NCI-H460 (cell line): ENCODE measurements around the gene OR4L1. TPM values are rescaled to one million over a fixed set of nuclear protein-coding genes. Genes with fewer than 3 reads are reported as not detected.
"Not testable (repeated sequence)": the region's sequence is repeated elsewhere in the genome, so short reads cannot be mapped to it uniquely, and the experiment has no call there.

Experiments used
- DNase-seq: peaks from one replicate; pipeline ENCODE4 v3.0.0-alpha.2; 2016; ENCODE audit warnings: low read depth; ENCODE audit errors: extremely low read depth
- polyA plus RNA-seq: library from polyadenylated mRNA; depleted of rRNA; stranded (reverse); fragments of >200 nt; gene quantifications from 2 replicates; pipeline ENCODE4 v1.2.3, GENCODE V29; 2014; cell fraction: nucleus; rRNA removed
- small RNA-seq, 2 experiments: library from RNA; depleted of rRNA; stranded (forward); fragments of <200 nt; gene quantifications; one replicate each; pipeline ENCODE3, GENCODE V24; 2014
- total RNA-seq: library from RNA; depleted of rRNA; stranded (reverse); fragments of >200 nt; shearing (Covaris generic); gene quantifications from 2 replicates; pipeline ENCODE4 v1.2.3, GENCODE V29; 2014; rRNA removed

Gene OR4L1, protein sequence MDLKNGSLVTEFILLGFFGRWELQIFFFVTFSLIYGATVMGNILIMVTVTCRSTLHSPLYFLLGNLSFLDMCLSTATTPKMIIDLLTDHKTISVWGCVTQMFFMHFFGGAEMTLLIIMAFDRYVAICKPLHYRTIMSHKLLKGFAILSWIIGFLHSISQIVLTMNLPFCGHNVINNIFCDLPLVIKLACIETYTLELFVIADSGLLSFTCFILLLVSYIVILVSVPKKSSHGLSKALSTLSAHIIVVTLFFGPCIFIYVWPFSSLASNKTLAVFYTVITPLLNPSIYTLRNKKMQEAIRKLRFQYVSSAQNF
- total RNA-seq: not detected in 2 replicates
- not detected in 2 replicates for polyA plus RNA-seq

DNA sequence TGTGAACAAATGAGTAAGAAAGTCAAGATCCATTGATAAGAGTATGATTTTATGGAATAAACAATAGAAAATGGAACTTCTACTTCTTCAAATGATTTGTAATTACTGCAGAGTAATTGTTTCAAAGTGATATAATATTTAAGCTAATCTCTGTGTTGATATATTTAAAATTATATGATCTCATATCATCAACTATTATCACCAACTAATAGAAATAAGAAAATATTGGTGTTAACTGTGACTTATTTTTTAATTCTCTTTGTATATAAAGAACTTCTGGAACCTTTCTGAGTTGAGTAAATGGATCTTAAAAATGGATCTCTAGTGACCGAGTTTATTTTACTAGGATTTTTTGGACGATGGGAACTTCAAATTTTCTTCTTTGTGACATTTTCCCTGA, at the start of gene OR4L1:
TSS of gene OR4L1 (plus strand) at position 301 of the 400 bp plus-strand sequence. CDS start at position 301, 0 bp downstream.
- DNase-seq: no peak

DNA sequence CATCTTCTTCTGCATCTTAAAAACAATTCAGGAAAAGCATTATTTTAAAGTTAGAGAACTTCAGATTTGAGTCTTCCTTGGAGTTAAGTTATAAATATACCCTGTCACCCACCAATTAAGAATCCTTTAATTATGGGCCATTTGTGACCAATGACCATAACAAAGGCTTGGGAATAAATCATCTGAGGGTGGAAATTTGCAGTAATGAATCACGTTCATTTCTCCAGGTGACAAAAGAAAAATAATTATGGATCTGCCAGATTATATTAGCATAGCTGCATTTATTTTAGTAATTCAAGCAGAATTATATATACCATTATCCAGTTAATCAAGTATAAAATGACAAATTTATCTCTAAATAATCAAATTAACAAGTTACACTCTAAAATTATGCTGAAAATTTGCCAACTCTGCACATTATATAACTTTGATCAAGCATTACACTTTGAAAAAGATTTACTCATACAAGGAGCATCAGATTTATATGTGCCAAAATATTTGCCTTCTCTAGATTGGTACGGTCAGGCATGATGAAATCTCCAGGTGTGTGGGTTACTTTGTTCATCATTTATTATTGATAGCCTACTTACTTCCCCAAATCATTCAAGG, 40.5 kb upstream of the OR4L1 start, which contains the start of gene OR4K14:
TSS of gene OR4K14 (minus strand) at position 51 of the 609 bp plus-strand sequence. CDS start 4,114 bp downstream, outside the sequence.
- no peak for DNase-seq

DNA sequence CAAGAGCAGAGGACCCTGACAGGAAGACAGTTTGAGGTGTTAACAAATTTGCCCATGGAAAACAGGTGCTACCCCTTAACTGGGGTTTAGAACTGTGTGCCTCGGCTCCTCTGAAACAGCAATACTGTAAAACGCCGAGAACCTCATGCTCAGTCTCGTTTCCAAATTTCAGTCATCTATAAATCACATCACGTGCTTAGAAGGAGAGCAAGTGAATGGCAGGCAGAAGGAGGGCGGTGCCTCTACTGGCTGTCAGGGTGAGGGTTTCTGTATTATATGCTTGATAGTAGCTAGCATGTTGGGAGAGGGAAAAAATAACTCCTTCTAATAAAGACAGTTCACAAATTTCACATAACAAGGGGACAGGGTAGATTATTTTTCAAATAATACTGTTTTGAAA, 28.8 kb upstream of the OR4L1 start:
- no peak for DNase-seq

DNA sequence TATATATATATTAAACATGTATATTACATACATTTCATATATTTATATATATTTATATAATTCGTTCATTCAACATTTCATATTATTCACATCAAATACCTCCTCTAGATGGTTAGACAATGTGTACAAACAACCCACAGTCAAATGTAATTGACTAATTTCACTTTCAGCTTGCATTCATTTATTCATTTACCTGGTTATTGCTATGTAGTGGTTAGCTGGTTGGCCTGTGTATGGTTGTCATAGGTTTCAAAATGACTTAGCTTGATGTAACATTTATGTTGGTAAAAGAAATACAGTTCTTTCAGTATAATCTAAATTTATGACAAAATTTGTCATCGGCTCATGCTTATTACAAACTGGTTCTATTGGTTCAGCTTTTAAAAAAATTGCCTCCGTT, 24.4 kb upstream of the OR4L1 start:
- DNase-seq: no peak

DNA sequence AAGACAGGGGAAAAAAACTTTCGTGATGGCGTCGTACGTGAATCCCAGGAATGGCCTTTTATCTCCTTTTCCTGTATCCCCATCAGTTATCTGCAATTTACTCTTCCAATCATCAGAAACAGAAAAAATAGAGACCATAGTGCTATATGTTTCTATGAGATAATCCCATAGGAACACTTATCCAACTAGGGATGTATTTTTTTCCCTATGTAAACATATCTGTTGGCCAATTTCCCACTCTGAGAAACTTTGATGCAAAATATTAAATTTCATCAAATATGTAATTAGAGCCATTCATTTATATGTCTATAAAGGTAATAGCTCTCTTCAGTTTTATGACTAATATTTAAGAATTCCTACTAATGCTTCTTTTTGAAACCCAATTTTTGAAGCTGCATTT, 23.9 kb upstream of the OR4L1 start, which contains the start of gene OR4K13:
TSS of gene OR4K13 (minus strand) at position 101 of the 400 bp plus-strand sequence. CDS start 1,280 bp downstream, outside the sequence.
- no peak for DNase-seq

DNA sequence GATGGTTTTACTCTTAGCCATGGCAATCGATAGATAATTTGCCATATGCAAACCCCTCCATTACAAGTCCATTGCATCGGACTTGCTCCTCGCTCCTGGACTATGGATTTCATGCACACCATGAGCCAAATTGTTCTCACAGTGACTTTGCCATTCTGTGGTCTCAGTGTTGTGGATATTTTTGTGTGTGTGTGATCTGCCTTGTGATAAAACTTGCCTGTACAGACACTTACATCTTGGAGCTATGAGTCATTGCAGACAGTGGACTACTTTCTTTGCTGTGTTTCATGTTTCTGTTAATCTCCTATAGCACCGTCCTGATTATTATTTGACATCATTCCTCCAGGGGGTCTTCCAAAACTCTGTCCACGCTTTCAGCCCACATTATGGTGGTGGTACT, 15.6 kb upstream of the OR4L1 start:
- DNase-seq: no peak

DNA sequence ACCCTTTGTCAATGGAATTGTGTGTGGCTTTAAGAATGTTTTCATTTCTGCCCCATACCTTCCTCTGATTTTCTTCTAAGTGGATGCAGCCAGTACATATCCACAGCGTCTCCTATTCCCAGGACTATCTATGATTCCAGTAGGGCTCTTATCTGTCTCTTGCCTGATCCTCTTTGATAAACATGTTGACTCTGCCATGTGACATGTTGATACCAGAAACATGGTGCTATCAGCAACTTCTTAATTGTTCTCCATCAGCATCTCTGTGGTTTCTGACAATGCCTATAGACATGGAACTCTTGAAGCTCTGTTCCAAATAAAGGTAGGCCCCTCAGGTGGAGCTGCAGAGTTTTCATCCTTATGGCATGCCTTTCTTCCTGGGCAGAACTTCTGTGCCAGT, 11.6 kb upstream of the OR4L1 start:
- no peak for DNase-seq

DNA sequence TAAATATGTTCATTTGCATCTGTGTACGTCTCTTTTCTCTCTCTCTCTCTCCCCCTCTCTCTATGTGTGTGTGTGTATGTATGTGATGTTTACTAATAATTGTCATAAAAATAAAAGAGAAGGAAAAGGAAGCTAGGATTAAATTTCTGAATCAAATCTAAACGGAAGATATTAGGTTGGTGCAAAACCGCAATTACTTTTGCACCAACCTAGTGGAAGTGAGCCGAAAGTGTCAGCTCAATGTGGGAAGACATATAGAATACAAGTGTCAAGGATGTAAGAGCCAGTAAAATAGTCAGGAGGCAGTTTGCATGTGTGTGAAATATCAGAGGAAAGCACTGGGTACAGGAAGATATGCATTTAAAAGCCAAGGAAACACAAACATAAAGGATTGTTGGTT, 32.2 kb downstream of the OR4L1 start:
- no peak for DNase-seq

DNA sequence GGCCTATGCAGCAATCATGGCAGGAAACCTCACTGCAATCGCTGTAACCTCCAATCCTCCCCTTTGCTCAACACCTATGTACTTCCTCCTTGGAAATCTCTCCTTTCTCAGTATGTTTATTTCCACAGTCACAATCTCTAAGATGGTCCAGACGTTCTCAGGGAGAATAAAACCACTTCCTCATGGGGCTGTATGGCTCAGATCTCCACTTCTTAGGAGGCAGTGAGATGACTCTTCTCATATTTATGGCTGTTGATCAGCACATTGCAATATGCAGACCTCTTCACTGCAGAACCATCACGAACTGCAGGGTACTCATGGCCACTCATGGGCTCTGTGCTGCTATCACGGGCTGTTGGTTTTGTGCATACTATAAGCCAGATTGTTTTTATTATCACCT, 33.6 kb downstream of the OR4L1 start:
- no peak for DNase-seq

DNA sequence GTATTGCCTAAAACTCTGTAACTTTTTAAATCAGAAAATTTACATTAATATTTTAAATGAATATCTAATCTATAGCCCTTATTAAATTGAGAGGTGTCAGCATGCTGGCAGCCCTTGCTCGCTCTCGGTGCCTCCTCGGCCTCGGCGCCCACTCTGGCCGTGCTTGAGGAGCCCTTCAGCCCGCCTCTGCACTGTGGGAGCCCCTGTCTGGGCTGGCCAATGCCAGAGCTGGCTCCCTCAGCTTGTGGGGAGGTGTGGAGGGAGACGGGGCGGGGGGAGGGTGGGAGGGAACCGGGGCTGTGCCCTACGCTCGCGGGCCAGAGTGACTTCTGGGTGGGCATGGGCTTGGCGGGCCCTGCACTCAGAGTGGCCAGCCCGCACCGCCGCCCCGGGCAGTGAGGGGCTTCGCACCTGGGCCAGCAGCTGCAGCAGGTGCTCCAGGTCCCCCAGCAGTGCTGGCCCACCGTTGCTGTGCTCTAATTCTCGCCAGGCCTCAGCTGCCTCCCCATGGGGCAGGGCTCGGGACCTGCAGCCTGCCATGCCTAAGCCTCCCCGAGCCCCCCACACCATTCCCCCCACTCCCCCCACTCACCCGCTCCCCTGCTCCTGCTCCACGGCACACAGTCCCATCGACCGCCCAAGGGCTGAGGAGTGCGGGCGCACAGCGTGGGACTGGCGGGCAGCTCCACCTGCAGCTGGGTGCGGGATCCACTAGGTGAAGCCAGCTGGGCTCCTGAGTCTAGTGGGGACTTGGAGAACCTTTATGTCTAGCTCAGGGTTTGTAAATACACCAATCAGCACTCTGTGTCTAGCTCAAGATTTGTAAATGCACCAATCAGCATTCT, 39.3 kb downstream of the OR4L1 start:
- DNase-seq: not testable (repeated sequence)

DNA sequence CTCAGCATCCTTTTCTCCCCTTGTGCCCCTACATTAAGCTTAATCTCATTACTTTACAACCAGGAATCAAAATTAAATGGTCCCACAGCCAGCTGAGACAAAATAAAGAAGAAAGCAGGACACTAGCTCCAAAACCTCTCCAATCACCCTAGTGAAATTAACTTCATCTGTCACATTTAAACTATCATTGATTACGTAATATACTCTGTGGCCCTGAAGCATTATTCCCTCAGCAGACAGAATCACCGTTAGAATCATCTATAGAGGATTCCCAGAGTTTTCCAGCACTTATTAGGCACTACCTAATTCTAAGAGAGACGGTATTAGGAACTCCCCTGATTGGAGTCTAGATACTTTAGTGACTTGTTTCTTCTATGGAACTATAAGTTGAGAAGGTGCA, 50.6 kb downstream of the OR4L1 start, which contains the start of gene OR4K17:
TSS of gene OR4K17 (plus strand) at position 302 of the 400 bp plus-strand sequence. CDS start 6,761 bp downstream, outside the sequence.
- DNase-seq: no peak

Small RNAs within 50 kb of the gene (small RNA-seq; reads per million reads assigned to genes)
- 0 reads per million in 2 experiments for gene RNA5SP380

Other genes with a start within 250 kb of the OR4L1 start
- gene OR4K2, start 184.9 kb upstream of the OR4L1 start, total RNA-seq: not detected in 2 replicates
- not detected in 2 replicates for gene OR4K5, start 139.4 kb upstream of the OR4L1 start, total RNA-seq
- not detected in 2 replicates for gene OR4K1, start 129.1 kb upstream of the OR4L1 start, total RNA-seq
- gene OR4K15, start 84.5 kb upstream of the OR4L1 start, total RNA-seq: not detected in 2 replicates
- gene OR4Q2, start 57.9 kb upstream of the OR4L1 start, total RNA-seq: not detected in 2 replicates
- gene OR4K14, start 40.7 kb upstream of the OR4L1 start, total RNA-seq: not detected in 2 replicates
- gene OR4K13, start 24.0 kb upstream of the OR4L1 start, total RNA-seq: 0.02 TPM in 1 of 2 replicates, not detected in the other
- gene OR4K17, start 50.7 kb downstream of the OR4L1 start, total RNA-seq: not detected in 2 replicates
- gene OR4N5, start 78.8 kb downstream of the OR4L1 start, total RNA-seq: not detected in 2 replicates
- not detected in 2 replicates for gene OR11G2, start 130.9 kb downstream of the OR4L1 start, total RNA-seq
- gene OR11H6, start 163.7 kb downstream of the OR4L1 start, total RNA-seq: not detected in 2 replicates
- gene OR11H7, start 168.9 kb downstream of the OR4L1 start, total RNA-seq: not detected in 2 replicates
- gene OR11H4, start 179.2 kb downstream of the OR4L1 start, total RNA-seq: not detected in 2 replicates
- 13.0 and 18.7 TPM in 2 replicates for gene TTC5, start 245.9 kb downstream of the OR4L1 start, total RNA-seq